Osteocyte (in vitro differentiated cells): Measurements from ENCODE around the gene BACE1-AS. TPM values are rescaled to one million over a fixed set of nuclear protein-coding genes. Genes with fewer than 3 reads are reported as not detected.

Source experiments
- DNase-seq: peaks from one replicate; pipeline ENCODE4 v3.0.0; 2021; ENCODE audit warnings: mixed read lengths; ENCODE audit not compliant: unreplicated experiment; ENCODE audit errors: extremely low spot score
- H3K27ac Mint-ChIP-seq: one replicate; pipeline ENCODE4 v1.8.0; 2021; ENCODE audit warnings: mild to moderate bottlenecking, mixed read lengths; ENCODE audit not compliant: unreplicated experiment
- H3K27me3 Mint-ChIP-seq: one replicate; pipeline ENCODE4 v1.8.0; 2021; ENCODE audit warnings: mixed read lengths; ENCODE audit not compliant: unreplicated experiment
- H3K36me3 Mint-ChIP-seq: one replicate; pipeline ENCODE4 v1.8.0; 2021; ENCODE audit warnings: mixed read lengths; ENCODE audit not compliant: unreplicated experiment
- H3K4me1 Mint-ChIP-seq: one replicate; pipeline ENCODE4 v1.8.0; 2021; ENCODE audit warnings: mixed read lengths; ENCODE audit not compliant: unreplicated experiment
- H3K4me3 Mint-ChIP-seq: one replicate; pipeline ENCODE4 v1.8.0; 2021; ENCODE audit warnings: mild to moderate bottlenecking, moderate library complexity, mixed read lengths; ENCODE audit not compliant: unreplicated experiment
- H3K9me3 Mint-ChIP-seq: one replicate; pipeline ENCODE4 v1.8.0; 2021; ENCODE audit warnings: mixed read lengths; ENCODE audit not compliant: unreplicated experiment
- total RNA-seq: library from RNA; stranded (reverse); gene quantifications from 2 replicates; pipeline ENCODE4 v1.2.1, GENCODE V29; 2021
- TF ChIP-seq, protein P1 (sequence below): fragments of 200-600 bp; sonication (generic); IDR thresholded peaks from 2 replicates; pipeline ENCODE4 v1.5.0; 2021; ENCODE audit warnings: antibody characterized with exemption, mild to moderate bottlenecking, moderate library complexity

The BACE1-AS gene
- total RNA-seq, 1 donor from 2014 or later = 10.9 TPM

DNA sequence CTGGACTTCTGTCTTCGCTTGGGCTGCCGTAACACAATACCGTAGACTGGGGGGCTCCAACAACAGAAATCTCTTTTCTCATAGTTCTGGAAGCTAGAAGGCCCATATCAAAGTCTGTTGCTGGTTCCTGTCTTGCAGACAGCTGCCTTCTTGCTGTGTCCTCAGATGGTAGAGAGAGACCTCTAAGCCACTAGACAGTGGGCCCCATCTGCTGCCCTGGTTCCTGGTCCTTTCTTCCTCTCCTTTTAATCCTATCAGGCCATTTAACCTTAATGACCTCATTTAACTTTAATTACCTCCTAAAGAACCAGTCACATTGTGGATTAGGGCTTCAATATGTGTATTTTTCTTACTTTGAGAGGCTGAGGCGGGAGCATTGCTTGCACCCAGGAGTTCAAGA lies 45.9 kb downstream of the BACE1-AS start:
- Mint-ChIP-seq H3K4me3 (no peak overlapping the region), H3K27me3 (no peaks in the 10 kb centered on the region), H3K9me3 (no peaks in the 10 kb centered on the region), H3K27ac (no peak overlapping the region), H3K36me3 (peaks cover 26% of the 10 kb centered on the region), H3K4me1 (no peaks in the 10 kb centered on the region)
- TF ChIP-seq, protein P1, sequence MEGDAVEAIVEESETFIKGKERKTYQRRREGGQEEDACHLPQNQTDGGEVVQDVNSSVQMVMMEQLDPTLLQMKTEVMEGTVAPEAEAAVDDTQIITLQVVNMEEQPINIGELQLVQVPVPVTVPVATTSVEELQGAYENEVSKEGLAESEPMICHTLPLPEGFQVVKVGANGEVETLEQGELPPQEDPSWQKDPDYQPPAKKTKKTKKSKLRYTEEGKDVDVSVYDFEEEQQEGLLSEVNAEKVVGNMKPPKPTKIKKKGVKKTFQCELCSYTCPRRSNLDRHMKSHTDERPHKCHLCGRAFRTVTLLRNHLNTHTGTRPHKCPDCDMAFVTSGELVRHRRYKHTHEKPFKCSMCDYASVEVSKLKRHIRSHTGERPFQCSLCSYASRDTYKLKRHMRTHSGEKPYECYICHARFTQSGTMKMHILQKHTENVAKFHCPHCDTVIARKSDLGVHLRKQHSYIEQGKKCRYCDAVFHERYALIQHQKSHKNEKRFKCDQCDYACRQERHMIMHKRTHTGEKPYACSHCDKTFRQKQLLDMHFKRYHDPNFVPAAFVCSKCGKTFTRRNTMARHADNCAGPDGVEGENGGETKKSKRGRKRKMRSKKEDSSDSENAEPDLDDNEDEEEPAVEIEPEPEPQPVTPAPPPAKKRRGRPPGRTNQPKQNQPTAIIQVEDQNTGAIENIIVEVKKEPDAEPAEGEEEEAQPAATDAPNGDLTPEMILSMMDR = no peak
- DNase-seq = no peak

Other genes starting within 250 kb of the BACE1-AS start
- 29.3 and 29.5 TPM in 2 replicates for gene SIK3, start 192.9 kb upstream of the BACE1-AS start, total RNA-seq
- gene PAFAH1B2, start 147.1 kb upstream of the BACE1-AS start, total RNA-seq = 82.7 and 84.5 TPM in 2 replicates
- 65.5 and 67.3 TPM in 2 replicates for gene SIDT2, start 112.6 kb upstream of the BACE1-AS start, total RNA-seq
- 711 and 715 TPM in 2 replicates for gene TAGLN, start 92.0 kb upstream of the BACE1-AS start, total RNA-seq
- gene PCSK7, start 59.3 kb upstream of the BACE1-AS start, total RNA-seq = 57.5 and 65.0 TPM in 2 replicates
- gene RNF214, start 58.7 kb upstream of the BACE1-AS start, total RNA-seq = 32.8 and 34.2 TPM in 2 replicates
- 74.8 and 75.0 TPM in 2 replicates for gene BACE1, start 24.9 kb downstream of the BACE1-AS start, total RNA-seq
- 40.1 and 42.0 TPM in 2 replicates for gene CEP164, start 36.5 kb downstream of the BACE1-AS start, total RNA-seq